Stimulated activated CD4-positive, alpha-beta T cell treated with anti-CD3 and anti-CD28 coated beads, Interleukin-2, amount 100 ng/mL, for 4 hours (primary cell): ENCODE measurements around the gene GDAP1L1.
"Not testable (repeated sequence)": the region's sequence is repeated elsewhere in the genome, so short reads cannot be mapped to it uniquely, and the experiment has no call there.

Experiments
- DNase-seq: peaks from one replicate; pipeline ENCODE4 v3.0.0-alpha.2; 2020; ENCODE audit warnings: low read depth

Gene GDAP1L1

DNA sequence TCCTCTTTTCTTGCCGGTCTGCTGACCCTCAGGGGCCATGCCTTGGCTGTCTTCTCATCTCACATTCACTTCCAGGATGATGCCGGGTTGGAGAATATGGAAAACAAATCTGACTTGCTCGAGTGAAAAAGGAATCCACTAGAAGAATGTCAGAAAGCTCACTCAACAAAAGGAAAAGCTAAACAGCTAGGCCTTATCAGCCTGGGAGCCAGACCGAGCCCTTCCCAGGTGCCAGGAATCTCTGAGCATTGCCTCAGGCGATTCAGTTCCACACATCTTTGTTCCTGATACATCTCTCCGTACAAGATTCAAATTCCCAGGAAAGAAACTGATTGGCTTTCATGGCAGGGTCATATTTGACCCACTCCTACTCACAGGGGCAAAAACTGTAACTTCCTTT, 27.3 kb upstream of the GDAP1L1 start:
- no peak for DNase-seq

DNA sequence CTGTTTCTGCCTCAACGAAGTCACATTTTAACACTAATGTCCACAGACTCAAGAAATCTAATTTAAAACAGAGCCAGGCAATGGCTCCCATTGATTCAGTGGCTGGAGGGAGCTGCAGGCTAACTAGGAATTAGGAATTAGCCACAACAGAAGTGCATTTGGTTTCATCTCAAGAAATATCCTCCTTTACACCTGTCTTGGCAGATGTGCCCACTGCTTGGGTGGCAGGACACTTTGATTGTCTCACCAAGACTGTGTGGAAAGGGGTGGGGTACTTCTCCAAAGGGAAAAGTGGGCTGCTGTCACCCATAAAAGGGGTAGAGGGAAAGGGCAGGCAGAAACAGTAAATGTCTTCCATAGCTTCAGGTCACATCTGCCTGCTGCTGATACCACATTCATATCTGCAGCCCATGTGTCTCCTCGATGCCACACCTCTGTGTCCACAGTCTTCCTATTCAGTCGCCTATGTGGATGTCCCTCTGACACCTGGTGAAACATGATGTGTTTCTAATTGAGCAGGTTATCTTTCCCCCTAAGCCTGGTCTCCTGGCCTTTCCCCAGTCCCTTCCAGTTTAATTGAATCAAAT, 25.6 kb upstream of the GDAP1L1 start:
- no peak for DNase-seq

DNA sequence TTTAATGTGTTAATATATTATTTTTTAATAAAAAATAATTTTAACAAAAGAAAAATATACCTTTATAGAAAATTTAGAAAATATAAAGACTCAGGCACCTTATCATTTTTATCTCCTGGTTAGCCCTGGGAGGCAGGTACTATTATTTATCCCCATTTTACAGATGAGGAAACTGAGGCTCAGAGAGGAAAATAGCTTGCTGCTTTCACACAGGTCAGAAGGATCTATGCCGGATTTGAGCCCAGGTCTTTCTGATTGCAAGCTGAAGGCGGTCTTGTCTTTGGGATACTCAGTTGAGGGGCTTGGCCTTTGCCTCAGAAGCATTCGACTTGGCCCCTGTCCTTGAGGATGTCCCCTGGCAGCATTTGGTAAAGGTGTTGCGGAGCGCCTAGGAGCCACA, 25.1 kb upstream of the GDAP1L1 start:
- DNase-seq: no peak

DNA sequence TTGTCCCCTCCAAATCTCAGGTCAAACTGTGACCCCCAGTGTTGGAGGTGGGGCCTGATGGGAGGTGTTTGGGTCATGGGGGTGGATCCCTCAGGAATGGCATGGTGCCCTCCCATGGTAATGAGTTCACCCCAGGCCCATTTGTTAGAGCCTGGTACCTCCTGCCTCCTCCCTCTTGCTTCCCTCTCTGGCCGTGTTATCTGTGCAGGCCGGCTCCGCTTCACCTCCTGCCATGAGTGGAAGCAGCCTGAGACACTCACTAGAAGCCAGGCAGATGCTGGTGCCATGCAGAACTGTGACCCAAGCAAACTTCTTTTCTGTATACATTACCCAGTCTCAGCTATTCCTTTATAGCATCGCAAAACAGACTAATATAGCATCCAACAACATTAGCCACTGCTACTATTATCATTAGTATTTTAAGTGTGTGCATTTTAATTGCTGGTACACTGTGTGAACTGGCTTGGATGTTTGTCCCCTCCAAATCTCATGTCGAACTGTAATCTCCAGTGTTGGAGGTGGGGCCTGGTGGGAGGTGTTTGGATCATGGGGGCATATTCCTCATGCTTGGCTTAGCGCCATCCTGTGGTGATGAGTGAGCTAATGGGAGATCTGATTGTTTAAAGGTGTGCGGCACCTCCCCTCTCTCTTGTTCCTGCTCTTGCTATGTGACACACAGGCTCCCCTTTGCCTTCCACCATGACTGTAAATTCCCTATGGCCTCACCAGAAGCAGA, 24.3 kb upstream of the GDAP1L1 start:
- DNase-seq: no peak

DNA sequence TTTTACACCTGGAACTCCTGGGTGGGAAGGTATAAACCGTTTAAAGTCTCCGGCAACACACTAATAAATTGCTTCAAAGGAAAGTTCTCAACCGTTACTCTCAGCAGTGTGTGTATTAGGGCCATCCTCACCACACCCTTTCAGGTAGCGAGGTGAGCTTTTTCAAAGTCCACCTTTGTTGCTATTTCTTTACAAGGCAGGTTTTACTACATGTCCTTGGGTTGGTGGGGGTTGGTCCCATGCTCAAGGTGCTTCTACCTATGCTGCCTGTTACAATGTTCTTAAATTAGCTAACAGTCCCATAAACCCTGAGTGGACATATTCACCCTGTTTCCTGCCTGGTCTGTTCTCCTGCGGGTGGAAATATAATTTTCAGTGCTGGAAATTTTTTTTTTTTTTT, 23.4 kb upstream of the GDAP1L1 start:
- no peak for DNase-seq

DNA sequence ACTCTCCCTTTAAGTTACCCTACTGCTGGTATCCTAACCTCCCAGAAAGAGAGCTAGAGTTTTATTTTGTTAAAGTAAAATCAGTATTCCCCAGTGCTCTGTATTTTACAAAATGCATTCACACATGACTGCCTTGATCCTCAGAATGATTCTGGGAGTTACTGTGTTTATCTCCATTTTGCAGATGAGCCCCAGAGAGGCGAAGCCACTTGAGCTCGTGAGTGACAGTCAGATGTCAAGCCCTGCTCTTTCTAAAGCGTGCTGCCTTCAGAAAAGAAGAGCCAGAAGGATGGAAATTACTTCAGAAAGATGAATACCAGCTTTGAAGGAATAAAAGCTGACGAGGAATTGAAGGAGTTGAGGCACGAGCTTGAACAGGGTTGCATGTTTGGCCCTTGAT, 22.5 kb upstream of the GDAP1L1 start:
- DNase-seq: no peak

DNA sequence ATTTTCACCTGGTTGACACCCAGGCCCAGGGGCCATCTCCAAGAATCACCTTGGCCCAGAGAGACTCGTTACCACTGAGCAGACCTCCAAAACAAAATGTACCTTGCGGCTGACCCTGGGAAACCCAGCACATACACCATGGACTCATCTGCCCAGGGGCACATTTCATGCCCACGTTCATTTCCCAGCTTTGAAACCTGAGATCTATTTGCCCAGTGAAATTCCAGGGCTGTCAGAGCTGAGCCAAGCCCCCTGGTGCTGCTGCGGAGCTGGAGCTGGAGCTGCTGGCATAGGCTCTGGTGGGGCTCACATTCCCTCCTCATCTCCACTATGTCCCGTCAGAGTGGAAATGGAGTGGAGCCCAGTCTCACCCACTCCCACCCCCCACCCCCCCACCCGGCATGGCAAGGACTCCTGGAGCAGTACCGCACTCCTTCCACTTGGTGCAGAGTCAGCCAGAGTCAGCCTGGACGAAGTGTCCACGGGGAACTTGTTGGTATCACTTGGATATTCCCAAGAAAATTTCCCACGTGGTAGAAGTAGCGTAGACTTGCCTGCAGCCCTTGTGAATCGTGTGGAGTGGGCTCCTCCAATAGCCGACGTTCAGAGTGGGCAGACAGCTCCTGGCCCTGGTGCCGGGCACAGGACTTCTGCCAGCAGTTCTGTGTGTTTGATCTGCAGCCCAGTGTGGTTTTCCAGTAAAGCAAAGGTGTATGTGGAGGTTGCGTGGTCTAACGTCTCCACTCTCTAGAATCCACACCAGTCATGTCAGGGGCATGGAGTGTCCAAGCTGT, 18.4 kb upstream of the GDAP1L1 start:
- DNase-seq: no peak

DNA sequence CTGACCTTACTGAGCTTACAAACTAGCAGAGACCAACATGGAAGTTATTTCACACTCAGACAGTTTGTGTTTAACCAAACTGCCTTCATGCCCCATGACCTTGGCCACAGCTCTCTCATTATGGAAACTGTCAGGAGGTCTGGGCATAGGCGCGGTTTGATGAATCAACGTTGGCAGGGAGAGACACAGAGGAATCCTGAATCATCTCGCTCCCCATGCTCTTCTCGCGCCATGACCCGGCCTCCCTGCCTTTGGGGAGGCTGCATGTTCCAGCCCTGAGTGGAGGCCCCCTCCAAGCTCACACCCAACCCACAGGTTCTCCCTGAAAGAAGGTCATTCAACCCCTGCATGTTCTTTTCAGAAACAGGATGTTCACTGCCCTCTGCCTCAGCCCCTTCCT, 15.9 kb upstream of the GDAP1L1 start:
- no peak for DNase-seq

DNA sequence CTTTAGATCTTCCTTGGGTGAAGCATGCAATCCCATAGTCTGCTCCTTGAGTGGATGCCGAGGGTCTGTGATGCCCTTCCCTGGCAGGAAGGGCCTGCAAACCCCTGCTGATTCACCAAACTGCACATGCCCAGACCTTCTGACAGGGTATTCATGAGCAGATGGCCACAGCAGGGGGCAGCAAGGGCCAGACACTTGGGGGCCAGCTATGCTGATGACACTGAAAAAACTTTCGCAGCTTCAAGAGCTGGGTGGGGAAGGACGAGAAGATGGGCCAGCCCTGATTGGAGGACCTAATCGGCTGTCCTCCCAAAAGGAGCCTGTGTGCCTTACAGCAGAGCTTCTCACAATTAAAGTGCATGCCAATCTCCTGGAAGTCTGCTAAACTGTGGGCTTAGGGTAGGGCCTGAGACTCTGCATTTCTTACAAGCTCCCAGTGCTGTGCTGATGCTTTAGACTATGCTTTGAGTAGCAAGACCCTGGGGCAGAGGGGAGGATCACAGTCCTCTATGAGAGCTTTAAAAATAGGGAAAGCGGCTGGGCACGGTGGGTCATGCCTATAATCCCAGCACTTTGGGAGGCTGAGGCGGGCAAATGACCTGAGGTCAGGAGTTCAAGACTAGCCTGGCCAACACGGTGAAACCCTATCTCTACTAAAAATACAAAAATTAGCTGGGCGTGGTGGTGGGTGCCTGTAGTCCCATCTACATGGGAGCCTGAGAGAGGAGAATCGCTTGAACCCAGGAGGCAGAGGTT, 15.2 kb upstream of the GDAP1L1 start:
- DNase-seq: no peak

DNA sequence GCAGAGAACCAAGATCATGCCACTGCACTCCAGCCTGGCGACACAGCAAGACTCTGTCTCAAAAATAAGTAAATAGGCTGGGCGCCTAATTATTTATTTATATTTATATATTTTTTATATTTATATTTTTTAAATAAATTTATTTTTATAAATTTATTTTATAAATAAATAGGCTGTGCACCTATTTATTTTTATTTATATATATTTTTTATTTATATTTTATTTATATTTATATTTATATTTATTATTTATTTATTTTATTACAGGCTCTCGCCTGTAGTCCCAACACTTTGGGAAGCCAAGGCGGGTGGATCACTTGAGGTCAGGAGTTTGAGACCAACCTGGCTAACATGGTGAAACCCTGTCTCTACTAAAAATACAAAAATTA, 14.6 kb upstream of the GDAP1L1 start:
- not testable (repeated sequence) for DNase-seq

DNA sequence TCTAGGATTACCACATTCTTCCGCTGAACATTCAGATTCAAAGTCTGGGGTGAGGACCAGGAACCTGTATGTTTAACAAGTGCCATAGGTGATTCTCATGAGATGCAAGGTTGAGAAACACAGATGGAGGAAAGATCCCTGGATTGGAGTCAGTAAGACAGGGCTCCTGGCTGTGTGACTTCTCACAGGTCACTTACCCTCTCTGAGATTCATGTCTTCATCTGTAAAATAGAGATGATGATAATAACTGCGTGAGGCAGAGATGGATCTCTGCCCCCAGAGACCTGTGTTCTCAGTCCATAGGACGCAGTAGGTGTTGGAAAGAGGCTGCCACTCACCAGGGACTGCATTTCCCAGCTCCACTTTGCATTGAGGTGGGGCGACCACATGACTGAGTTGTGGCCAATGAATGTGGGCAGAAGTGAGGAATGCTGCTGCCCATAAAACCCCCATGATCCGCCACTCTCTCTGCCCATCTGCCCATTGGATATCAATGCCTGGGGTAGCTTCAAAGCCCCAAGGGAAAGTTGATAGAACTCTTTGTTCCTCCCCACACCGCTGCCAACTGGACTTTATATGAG, 13.6 kb upstream of the GDAP1L1 start:
- DNase-seq: no peak

DNA sequence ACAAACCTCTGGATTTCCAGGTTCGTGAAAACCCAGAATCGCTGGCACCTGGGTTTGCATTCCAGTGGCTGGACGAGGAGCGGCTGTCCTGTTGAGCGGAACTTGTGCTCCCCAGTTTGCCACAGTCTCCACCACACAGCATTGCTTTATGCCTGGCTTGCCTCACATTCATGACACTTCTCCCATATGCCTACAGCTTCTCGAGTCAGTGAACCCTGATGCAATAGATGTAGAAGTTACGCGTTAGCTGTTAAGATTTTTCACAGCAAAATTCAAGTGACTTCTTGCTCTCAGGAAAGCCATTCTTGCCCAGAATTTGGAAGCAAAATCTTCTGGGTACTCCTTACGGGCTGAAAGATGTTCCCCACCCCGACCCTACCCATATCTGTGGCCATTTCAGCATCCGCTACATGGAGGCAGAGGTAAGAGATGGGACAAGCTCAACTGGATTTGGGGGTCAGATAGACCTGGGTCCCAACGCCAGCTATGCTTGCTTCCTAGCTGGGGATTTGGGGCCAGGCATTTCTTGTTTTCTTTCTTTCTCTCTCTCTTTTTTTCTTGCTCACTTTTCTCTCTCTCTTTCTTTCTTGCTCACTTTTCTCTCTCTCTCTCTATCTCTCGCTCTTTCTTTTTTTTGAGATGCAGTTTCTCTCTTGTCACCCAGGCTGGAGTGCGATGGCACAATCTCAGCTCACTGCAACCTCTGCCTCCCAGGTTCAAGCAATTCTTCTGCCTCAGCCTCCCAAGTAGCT, 12.4 kb upstream of the GDAP1L1 start:
- no peak for DNase-seq

DNA sequence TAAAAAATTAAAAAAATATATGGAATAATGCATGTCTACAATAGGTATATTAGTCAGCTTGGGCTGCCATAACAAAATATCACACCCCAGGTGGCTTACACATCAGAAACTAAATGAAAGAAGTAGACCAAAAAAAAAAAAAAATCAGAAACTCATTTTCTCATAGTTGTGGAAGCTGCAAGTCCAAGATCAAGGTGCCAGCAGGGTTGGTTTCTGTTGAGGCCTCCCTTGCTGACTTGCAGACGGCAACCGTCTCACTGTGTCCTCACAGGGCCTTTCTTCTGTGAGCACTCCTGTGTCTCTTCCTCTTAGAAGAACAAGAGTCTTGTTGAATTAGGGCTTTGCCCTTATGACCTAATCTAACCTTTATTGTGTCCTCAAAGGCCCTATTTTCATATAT, 11.4 kb upstream of the GDAP1L1 start:
- no peak for DNase-seq

DNA sequence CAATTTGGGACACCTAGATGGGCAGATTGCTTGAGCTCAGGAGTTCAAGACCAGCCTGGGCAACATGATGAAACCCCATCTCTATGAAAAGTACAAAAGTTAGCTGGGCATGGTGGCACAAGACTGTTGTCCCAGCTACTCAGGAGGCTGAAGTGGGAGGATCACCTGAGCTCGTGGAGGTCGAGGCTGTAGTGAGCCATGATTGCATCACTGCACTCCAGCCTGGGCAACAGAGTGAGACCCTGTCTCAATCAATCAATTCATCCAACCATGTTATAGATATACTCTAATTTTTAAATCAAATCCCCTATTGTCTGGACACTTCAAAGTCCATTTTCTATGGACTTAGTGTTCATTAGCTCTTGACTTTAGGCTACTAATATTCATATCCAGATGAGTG, 10.3 kb upstream of the GDAP1L1 start:
- DNase-seq: not testable (repeated sequence)

DNA sequence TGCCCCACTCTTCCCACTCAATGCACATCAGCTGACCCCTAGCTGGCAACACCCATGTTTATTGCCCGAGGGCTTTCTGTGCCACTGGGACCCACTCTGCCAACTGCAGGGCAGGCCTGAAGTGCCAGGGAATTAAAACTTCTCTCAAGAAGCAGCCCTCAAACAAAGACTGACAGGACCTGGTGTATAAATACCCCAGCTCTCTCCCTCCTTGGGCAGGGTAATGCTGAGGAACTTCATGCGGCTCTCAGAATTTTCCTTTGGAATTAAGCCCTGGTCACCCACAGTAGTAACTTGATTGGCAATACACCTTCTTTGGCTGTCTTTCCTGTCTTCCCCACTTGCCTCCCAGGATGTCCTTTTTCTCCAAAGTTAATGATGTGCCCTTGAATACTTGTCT, 5.3 kb upstream of the GDAP1L1 start:
- DNase-seq: no peak

DNA sequence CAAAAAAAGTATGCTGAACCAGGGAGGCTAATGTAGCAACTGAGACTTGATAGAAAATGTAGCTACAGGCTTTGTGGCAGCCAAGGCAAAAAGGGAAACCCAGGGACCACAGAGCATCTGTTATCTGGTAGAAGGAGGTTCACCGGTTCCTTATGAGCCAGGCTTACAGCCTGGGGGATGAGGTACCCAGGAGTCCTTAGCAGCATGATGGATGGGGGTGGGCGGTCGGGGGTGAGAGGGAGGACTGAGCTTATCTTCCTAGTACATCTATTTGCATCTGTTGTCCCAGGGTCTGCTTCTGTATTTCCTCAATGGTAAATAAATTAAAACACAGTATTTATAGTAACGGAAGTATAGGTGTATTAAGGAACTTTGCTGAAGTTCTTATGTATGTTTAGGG, 1.1 kb upstream of the GDAP1L1 start:
- DNase-seq: no peak

DNA sequence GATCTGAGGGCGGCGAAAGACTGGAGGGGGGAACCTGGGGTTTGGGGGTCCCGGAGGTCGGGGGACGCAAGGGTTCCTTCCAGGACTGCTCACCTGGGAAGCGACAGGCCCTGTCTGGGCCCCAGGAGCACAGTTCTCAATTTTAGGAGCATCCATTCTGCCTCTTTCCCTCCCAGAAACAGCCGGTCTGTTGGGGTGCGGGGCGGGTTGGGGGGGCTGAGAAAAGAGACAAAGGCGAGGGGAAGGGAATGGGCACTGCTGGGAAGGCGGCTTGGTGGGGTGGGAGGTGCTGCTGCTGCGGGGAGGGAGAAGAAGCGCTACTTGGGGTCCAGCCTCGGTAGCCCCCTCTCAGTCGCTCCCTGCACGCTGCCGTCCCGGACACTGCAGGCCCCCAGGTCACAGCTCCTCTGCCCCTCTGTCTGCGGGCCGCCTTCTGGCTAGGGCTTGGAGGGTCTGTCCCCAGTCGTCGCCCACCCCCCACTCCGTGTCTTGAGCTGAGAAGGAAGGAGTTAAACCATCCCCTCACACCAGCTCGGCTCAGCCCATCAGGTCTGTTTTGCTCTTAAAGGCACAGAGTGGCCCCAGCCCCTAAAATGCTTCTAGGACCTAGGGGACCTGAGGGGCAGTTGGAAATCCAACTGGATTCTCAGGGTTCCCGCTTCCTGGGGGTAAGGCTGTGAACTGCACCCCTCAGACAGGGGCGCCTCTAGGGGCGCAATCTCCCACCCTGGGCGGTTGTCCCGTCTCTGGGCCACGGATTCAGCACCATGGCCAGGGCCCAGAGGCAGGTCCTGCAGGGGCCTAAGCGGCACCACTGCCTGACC, 690 bp downstream of the GDAP1L1 start:
- no peak for DNase-seq

DNA sequence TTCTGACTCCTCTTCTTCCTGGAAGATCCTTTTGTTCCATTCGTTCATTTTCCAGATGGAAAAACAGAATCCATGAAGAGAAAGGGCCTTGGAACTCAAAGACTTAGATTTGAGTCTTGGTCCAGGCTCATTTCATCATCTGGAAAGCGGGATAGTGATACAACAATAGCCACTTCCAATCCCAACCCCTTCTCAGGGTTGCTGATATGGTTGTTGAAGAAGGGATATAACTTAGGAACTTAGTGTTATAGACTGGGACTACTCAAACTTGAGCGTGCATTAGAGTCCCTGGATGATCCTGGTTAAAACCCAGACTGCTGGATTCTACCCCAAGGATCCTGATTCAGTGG, 1.3 kb downstream of the GDAP1L1 start:
- DNase-seq: no peak

DNA sequence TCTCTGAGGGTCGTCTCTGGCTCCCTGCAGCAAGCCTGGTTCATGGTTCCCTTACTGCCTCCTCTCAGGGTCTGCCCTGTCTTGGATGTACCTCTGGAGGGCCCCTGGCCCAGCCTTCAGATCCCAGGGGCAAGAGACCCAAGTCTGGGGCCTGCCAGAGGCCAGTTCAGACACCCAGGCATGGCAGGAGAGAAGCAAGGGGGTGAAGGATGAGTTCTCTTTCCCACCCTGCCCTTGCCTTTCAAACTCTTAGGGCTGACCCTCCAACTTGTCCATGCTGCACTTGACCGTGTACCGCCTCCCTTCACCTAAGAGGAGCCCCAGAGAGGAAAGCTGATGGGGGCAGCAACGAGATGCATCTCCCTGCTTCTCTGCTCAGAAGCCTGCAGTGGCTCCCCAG, 4.2 kb downstream of the GDAP1L1 start:
- no peak for DNase-seq

DNA sequence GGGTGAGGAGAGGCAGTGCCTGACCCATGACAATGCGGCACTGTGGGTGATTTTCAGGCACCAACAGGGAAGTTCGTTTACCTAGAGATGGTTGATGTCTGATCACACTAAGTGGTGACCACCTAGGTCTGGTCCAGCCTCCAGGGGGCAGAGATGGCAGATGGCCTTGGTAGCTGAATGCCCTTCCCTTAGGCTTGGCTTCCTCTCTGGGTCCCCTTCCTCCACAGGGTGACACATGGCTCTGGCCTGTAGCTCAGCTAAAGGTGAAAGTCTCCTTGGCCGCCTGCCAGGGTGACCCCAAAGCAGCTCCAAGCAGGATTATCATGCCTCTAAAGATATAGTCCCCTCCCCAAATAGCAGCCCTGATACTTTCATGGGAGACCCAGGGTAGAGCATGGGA, 6.4 kb downstream of the GDAP1L1 start:
- DNase-seq: no peak

DNA sequence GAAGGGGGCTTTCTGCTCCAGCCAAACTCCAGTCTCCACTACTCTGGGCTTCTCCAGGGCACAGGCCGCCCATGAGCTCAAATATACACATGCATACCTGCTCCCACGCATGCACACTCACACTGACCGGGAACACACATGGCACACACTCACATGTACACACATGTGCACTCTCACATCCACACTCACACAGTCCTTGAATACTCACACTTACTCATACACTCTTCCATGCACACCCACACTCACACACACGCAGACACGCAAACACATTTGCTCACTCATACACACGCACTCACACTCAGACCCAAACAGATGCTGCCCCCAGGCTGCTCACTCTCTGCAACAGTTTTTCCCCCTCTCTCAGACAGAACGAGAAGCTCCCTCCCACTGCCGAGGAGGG, 7.0 kb downstream of the GDAP1L1 start:
- DNase-seq: no peak
